ENCODE measurements around the gene MBLAC2. TPM values are rescaled to one million over a fixed set of nuclear protein-coding genes. Genes with fewer than 3 reads are reported as not detected.

MBLAC2 gene
- total RNA-seq: 1 to 10 TPM; 1.9 to 3.3 TPM

GRCh38 chr5:90474235-90475107 lies at the start of gene MBLAC2, which contains the start of gene POLR3G:
TSS of gene MBLAC2 (minus strand) at chr5:90474771. CDS start at chr5:90474292, 479 bp downstream.
TSS of gene POLR3G (plus strand) at chr5:90474864. CDS start at chr5:90485568, 10,704 bp downstream.
- peak; percentile 90 for DNase-seq (ENCODE audit: low spot score)
- peak within 1 kb of the TSS; percentile 77 to 90 for H3K4me3 ChIP-seq
- no peaks in the 10 kb centered on the region for H3K36me3 ChIP-seq
- peak within 1 kb of the TSS; percentile 82 to 83 for H3K27ac ChIP-seq
- H3K4me1 ChIP-seq: peaks cover 0 to 9% of the 10 kb centered on the region in 2 donors
- H3K27me3 ChIP-seq: no peaks in the 10 kb centered on the region
- H3K9me3 ChIP-seq: no peaks in the 10 kb centered on the region
- peak in 1 of 2 donors; percentile 64 for TF ChIP-seq CTCF (IDR thresholded peaks at IDR 0.05)

GRCh38 chr5:90519081-90519480 lies 44.5 kb upstream of the MBLAC2 start:
- TF ChIP-seq CTCF (IDR thresholded peaks at IDR 0.05): no peak
- no peak for DNase-seq (ENCODE audit: low spot score)
- H3K4me3 ChIP-seq: no peak overlapping the region
- peaks cover 27% of the 10 kb centered on the region for H3K36me3 ChIP-seq
- H3K27me3 ChIP-seq: no peaks in the 10 kb centered on the region
- no peak overlapping the region for H3K27ac ChIP-seq
- H3K9me3 ChIP-seq: no peaks in the 10 kb centered on the region
- H3K4me1 ChIP-seq: no peaks in the 10 kb centered on the region

- Histone ChIP-seq H3K4me3 (no peak overlapping the region), H3K4me1 (no peaks in the 10 kb centered on the region), H3K9me3 (no peaks in the 10 kb centered on the region), H3K36me3 (peaks cover 27% of the 10 kb centered on the region), H3K27me3 (no peaks in the 10 kb centered on the region), H3K27ac (no peak overlapping the region)
- DNase-seq (ENCODE audit: low spot score): no peak
- TF ChIP-seq CTCF (IDR thresholded peaks at IDR 0.05): no peak
Measured at GRCh38 chr5:90518661-90519060, 44.1 kb upstream of the MBLAC2 start.

- TF ChIP-seq CTCF (IDR thresholded peaks at IDR 0.05): no peak
- Histone ChIP-seq H3K27me3 (no peaks in the 10 kb centered on the region), H3K9me3 (no peaks in the 10 kb centered on the region), H3K4me1 (no peaks in the 10 kb centered on the region), H3K4me3 (no peak overlapping the region), H3K27ac (no peak overlapping the region), H3K36me3 (no peaks in the 10 kb centered on the region)
- DNase-seq (ENCODE audit: low spot score): no peak
Measured at GRCh38 chr5:90514520-90514919, 39.9 kb upstream of the MBLAC2 start.

- H3K27me3 ChIP-seq: no peaks in the 10 kb centered on the region
- no peak for DNase-seq (ENCODE audit: low spot score)
- no peaks in the 10 kb centered on the region for H3K36me3 ChIP-seq
- H3K4me1 ChIP-seq: no peaks in the 10 kb centered on the region
- H3K27ac ChIP-seq: no peak overlapping the region
- TF ChIP-seq CTCF (IDR thresholded peaks at IDR 0.05): no peak
- H3K9me3 ChIP-seq: no peaks in the 10 kb centered on the region
- H3K4me3 ChIP-seq: no peak overlapping the region
Measured at GRCh38 chr5:90510438-90510837, 35.9 kb upstream of the MBLAC2 start.
